Transverse colon (tissue), 4 donors: ENCODE measurements around the gene XAGE2.

ENCODE experiments used
- CTCF ChIP-seq, 5 experiments: fragments of 200-600 bp in 3 of 5; fragments of 450-650 bp in 2 of 5; sonication (generic) in 3 of 5; IDR thresholded peaks; 1 replicate in 2 of 5; 2 replicates in 3 of 5; pipeline ENCODE4 v1.5.1; 2016 to 2017; ENCODE audit warnings: antibody characterized with exemption in 5 of 5, inconsistent platforms in 3 of 5, mild to moderate bottlenecking in 2 of 5, moderate library complexity in 1 of 5
- EP300 ChIP-seq: sonication (generic); formaldehyde crosslinking; IDR thresholded peaks from one replicate; pipeline ENCODE4 v1.6.1; 2017; ENCODE audit warnings: antibody characterized with exemption, low read depth
- POLR2A ChIP-seq: fragments of 450-650 bp; IDR thresholded peaks from one replicate; pipeline ENCODE4 v1.6.1; 2016; ENCODE audit warnings: antibody characterized with exemption, mild to moderate bottlenecking, moderate library complexity
- POLR2AphosphoS5 ChIP-seq, 3 donors: sonication (generic); formaldehyde crosslinking; IDR thresholded peaks; one replicate each; pipeline ENCODE4 v1.6.1; 2016; ENCODE audit warnings: antibody characterized with exemption in 3 of 3

- TF ChIP-seq CTCF (IDR thresholded peaks at IDR 0.05) (no peak), POLR2AphosphoS5 (IDR thresholded peaks at IDR 0.05) (no peak), POLR2A (no peak), EP300 (no peak)
Observed at GRCh38 chrX:52353838-52354237, 15.0 kb upstream of the XAGE2 start.
